ENCODE measurements around the gene CAB39.
A peak's percentile ranks its signal among the peaks of the same experiment; 100 is the strongest.

Gene CAB39

DNA sequence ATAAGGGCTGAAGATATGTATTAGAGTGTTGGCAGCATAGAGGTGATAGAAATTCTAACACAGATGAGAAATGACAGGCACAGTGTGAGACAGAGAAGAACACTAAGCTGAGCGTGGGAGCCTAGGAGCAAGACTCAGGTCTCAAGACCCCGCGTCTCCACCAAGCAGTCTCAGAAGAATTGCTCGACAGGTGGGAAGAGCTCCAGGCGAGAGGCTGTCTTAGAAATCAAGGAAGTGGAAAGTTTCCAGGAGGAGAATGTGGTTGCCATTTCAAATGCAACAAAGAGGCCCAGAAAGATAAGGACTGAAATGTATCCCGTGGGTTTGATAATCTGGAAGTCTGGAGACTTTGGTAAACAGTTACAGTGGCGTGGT is 31.5 kb upstream of the CAB39 start:
- H3K4me3 ChIP-seq (ENCODE audit: low read depth, low read length), result no peak overlapping the region
- DNase-seq (ENCODE audit: low read depth), result no peak
- TF ChIP-seq, protein P1, sequence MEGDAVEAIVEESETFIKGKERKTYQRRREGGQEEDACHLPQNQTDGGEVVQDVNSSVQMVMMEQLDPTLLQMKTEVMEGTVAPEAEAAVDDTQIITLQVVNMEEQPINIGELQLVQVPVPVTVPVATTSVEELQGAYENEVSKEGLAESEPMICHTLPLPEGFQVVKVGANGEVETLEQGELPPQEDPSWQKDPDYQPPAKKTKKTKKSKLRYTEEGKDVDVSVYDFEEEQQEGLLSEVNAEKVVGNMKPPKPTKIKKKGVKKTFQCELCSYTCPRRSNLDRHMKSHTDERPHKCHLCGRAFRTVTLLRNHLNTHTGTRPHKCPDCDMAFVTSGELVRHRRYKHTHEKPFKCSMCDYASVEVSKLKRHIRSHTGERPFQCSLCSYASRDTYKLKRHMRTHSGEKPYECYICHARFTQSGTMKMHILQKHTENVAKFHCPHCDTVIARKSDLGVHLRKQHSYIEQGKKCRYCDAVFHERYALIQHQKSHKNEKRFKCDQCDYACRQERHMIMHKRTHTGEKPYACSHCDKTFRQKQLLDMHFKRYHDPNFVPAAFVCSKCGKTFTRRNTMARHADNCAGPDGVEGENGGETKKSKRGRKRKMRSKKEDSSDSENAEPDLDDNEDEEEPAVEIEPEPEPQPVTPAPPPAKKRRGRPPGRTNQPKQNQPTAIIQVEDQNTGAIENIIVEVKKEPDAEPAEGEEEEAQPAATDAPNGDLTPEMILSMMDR (conservative IDR thresholded peaks at IDR 0.05; ENCODE audit: low read depth, low read length), result no peak

- DNase-seq (ENCODE audit: low read depth), result no peak
- TF ChIP-seq, protein P1 (conservative IDR thresholded peaks at IDR 0.05; ENCODE audit: low read depth, low read length), result no peak
- H3K4me3 ChIP-seq (ENCODE audit: low read depth, low read length), result no peak overlapping the region
These were observed 30.1 kb upstream of the CAB39 start for GRCh38 chr2:230682546-230682945.

DNA sequence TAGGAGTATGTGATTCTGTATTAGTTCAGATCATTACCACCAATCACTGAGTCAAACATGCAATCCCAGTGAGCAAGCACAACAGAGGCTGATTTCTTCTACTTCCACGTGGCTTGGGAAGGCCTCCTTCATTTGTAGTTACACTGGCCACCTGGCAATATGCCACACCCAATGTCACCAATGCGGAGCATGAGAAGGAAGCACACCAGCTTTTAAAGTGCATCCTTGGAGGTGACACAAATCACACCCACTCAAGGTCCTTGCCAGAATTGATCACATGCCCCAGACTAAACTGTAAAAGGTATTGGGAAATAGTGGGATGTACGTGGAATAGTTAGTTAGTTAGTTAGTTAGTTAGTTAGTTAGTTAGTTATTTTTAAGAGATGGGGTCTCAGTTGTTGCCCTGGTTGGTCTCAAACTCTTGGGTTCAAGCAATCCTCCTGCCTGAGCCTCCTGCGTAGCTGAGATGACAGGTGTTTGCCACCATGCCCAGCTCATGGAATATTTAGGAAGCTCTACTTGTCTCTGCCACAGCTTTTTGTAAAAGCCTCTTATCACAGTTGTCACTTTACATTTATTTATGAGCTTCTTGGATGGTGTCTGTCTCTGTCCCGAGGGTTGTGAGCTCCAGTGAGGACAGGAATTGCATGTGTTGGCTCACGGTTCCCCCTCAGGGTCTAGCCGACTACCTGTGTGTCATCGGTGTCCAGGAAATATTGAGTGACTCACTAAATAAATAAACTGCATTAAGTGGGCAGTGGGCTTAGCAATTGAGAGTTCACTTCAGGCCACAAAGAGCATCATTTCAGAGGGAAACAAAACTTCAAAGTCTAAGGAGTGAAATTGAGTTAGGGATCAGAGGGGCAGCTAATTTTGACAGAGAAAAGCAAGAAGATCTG is 28.1 kb upstream of the CAB39 start:
- TF ChIP-seq, protein P1 (conservative IDR thresholded peaks at IDR 0.05; ENCODE audit: low read depth, low read length), result no peak
- peak; percentile 32 for DNase-seq (ENCODE audit: low read depth)
- no peak overlapping the region for H3K4me3 ChIP-seq (ENCODE audit: low read depth, low read length)

GRCh38 chr2:230685178-230685577 is 27.5 kb upstream of the CAB39 start:
- no peak overlapping the region for H3K4me3 ChIP-seq (ENCODE audit: low read depth, low read length)
- DNase-seq (ENCODE audit: low read depth), result no peak
- TF ChIP-seq, protein P1 (conservative IDR thresholded peaks at IDR 0.05; ENCODE audit: low read depth, low read length), result no peak

DNA sequence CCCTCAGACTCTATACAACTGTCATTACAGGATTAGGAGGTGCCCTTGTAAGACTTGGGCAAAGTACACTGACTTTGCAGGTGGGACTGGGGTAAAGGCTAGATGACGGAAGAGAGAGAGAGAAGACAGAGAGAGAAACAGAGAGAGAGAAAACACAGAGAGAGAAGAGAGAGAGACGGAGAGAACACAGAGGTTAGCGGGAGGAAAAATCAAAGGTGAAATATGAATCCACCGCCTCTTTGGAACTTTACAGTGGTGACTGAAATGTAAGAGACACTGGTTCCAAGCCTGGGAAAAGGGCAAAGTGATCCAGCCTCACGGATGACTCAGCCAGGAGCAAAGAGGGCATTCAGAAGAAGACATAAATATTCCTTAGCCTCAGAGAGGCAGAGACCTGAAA is 25.1 kb upstream of the CAB39 start:
- TF ChIP-seq, protein P1 (conservative IDR thresholded peaks at IDR 0.05; ENCODE audit: low read depth, low read length), result no peak
- DNase-seq (ENCODE audit: low read depth), result peak; percentile 43
- no peak overlapping the region for H3K4me3 ChIP-seq (ENCODE audit: low read depth, low read length)

- no peak for DNase-seq (ENCODE audit: low read depth)
- no peak overlapping the region for H3K4me3 ChIP-seq (ENCODE audit: low read depth, low read length)
- TF ChIP-seq, protein P1 (conservative IDR thresholded peaks at IDR 0.05; ENCODE audit: low read depth, low read length), result no peak
These were observed 24.2 kb upstream of the CAB39 start for GRCh38 chr2:230688490-230688889.

DNA sequence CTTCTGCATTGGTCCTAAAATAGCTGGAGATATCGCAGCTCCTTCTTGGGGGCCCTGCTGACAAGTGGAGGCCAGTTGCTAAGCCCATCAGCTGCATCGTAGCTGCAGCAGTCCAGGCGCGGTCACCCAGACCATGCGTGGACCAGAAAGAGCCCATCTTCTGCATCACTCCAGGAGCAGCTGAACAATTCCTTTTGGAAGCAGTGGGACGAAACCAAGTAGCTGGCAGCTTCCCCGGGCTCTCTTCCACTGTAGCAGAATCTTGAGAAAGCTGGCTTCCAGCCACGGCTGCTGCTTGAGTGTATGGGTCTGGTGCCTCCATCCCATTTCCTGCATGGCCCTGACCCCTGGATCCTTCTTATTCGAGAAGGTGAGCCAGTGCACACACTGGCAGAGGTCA is 22.2 kb upstream of the CAB39 start:
- TF ChIP-seq, protein P1 (conservative IDR thresholded peaks at IDR 0.05; ENCODE audit: low read depth, low read length), result no peak
- H3K4me3 ChIP-seq (ENCODE audit: low read depth, low read length), result no peak overlapping the region
- no peak for DNase-seq (ENCODE audit: low read depth)

All from choroid plexus epithelial cell (primary cell).